ENCODE measurements around the gene DCP1A. TPM values are rescaled to one million over a fixed set of nuclear protein-coding genes. Genes with fewer than 3 reads are reported as not detected.
A peak's percentile ranks its signal among the peaks of the same experiment; 100 is the strongest.

Gene DCP1A
- total and polyA plus RNA-seq, 2 of the 13 experiments (the other 11 are each of a cell fraction or from before 2014, with no cell fraction given): 14.2 to 41.2 TPM

- TF ChIP-seq ZNF142 (CRISPR knock-in tag; IDR thresholded peaks at IDR 0.05) (no peak), ZFP36L2 (CRISPR knock-in tag; IDR thresholded peaks at IDR 0.05) (no peak), DZIP1 (CRISPR knock-in tag; IDR thresholded peaks at IDR 0.05) (no peak), ZNF331 (CRISPR knock-in tag; IDR thresholded peaks at IDR 0.05) (0 out of 2 replicates have a peak, but pooled peaks have one; percentile 14), ATF4 (CRISPR knock-in tag; IDR thresholded peaks at IDR 0.05) (no peak), ZNF460 (CRISPR knock-in tag; IDR thresholded peaks at IDR 0.05; ENCODE audit: borderline replicate concordance) (no peak), ZNF180 (CRISPR knock-in tag; IDR thresholded peaks at IDR 0.05; ENCODE audit: borderline replicate concordance, low read depth) (no peak), CHD4 (IDR thresholded peaks at IDR 0.05; ENCODE audit: borderline replicate concordance, low read length) (no peak)
These were observed 87.7 kb downstream of the DCP1A start (continued) for GRCh38 chr3:53259427-53260259.
